ENCODE measurements around the gene MGAT5. TPM values are rescaled to one million over a fixed set of nuclear protein-coding genes. Genes with fewer than 3 reads are reported as not detected.

MGAT5 gene
- total RNA-seq, 4 donors from 2014 or later = 34.1 to 47.5 (median 42.6) TPM

GRCh38 chr2:134249755-134250154 is 4.1 kb upstream of the MGAT5 start:
- Histone ChIP-seq H3K4me3 (no peak overlapping the region), H3K36me3 (no peaks in the 10 kb centered on the region), H3K27me3 (no peaks in the 10 kb centered on the region), H3K9me3 (no peaks in the 10 kb centered on the region), H3K27ac (no peak overlapping the region), H3K4me1 (peaks cover 0 to 68% (median 29%) of the 10 kb centered on the region in 4 donors)
- WGBS, 2 donors = 95 to 97% methylated on average over 2 of the region's 2 CpGs
- DNase-seq (ENCODE audit: low spot score in 2 of 2) = no peak
- TF ChIP-seq POLR2A (IDR thresholded peaks at IDR 0.05) (no peak), EP300 (IDR thresholded peaks at IDR 0.05) (no peak), CTCF (IDR thresholded peaks at IDR 0.05) (no peak)

- no peak overlapping the region for H3K27ac ChIP-seq
- no peak for DNase-seq (ENCODE audit: low spot score in 2 of 2)
- WGBS, 2 donors = 86 to 88% methylated on average over 8 of the region's 8 CpGs
- H3K4me1 ChIP-seq = peaks cover 0 to 59% (median 23%) of the 10 kb centered on the region in 4 donors
- no peaks in the 10 kb centered on the region for H3K36me3 ChIP-seq
- no peak for TF ChIP-seq EP300 (IDR thresholded peaks at IDR 0.05)
- no peak for TF ChIP-seq CTCF (IDR thresholded peaks at IDR 0.05)
- TF ChIP-seq POLR2A (IDR thresholded peaks at IDR 0.05) = no peak
- H3K27me3 ChIP-seq = no peaks in the 10 kb centered on the region
- no peaks in the 10 kb centered on the region for H3K9me3 ChIP-seq
- no peak overlapping the region for H3K4me3 ChIP-seq
Observed at GRCh38 chr2:134250840-134251461, 2.9 kb upstream of the MGAT5 start.

DNA sequence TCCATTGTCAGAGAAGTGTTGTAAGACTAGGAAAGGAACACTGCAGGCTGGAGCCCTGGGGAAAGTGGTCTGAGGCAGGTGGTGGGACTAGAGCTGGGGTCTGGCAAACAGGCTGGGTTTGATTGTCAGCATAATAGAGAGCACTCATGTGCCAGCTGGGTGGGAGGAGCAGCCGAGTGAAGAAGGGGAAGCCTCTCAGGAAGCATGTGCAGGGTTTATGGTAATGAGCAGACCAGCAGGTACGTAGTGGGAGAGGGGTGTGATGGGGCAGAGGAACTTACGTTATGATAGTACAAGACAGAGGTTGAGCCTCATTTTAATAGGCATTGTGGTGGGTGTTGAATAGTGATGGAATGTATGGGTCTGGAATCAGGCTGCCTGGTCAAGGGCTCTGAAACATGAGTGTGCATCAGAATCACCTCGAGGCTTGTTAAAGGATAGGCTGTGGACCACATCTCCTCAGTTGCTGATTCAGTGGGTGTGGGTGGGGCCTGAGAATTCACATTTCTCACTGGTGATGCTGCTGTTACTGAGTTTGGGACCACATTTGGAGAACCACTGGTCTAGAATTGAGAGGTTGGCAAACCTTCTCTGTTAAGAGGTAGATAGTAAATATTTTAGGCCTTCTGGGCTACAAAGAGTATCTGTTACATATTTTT is 1.7 kb upstream of the MGAT5 start:
- Histone ChIP-seq H3K27ac (no peak overlapping the region), H3K4me3 (no peak overlapping the region), H3K9me3 (no peaks in the 10 kb centered on the region), H3K27me3 (no peaks in the 10 kb centered on the region), H3K36me3 (no peaks in the 10 kb centered on the region), H3K4me1 (peaks cover 0 to 50% (median 23%) of the 10 kb centered on the region in 4 donors)
- TF ChIP-seq EP300 (IDR thresholded peaks at IDR 0.05) = no peak
- TF ChIP-seq CTCF (IDR thresholded peaks at IDR 0.05) = no peak
- no peak for TF ChIP-seq POLR2A (IDR thresholded peaks at IDR 0.05)
- DNase-seq (ENCODE audit: low spot score in 2 of 2) = no peak
- 73 to 81% methylated on average over 4 of the region's 4 CpGs for WGBS, 2 donors

GRCh38 chr2:134253117-134253704 is 661 bp upstream of the MGAT5 start:
- H3K4me3 ChIP-seq = no peak overlapping the region
- no peaks in the 10 kb centered on the region for H3K9me3 ChIP-seq
- H3K4me1 ChIP-seq = peaks cover 0 to 53% (median 25%) of the 10 kb centered on the region in 4 donors
- peak overlapping the region in 1 of 4 donors; percentile 24 for H3K27ac ChIP-seq
- 92 to 96% methylated on average over 4 of the region's 4 CpGs for WGBS, 2 donors
- H3K36me3 ChIP-seq = no peaks in the 10 kb centered on the region
- TF ChIP-seq POLR2A (IDR thresholded peaks at IDR 0.05) (no peak), EP300 (IDR thresholded peaks at IDR 0.05) (no peak), CTCF (IDR thresholded peaks at IDR 0.05) (no peak)
- H3K27me3 ChIP-seq = no peaks in the 10 kb centered on the region
- DNase-seq (ENCODE audit: low spot score in 2 of 2) = no peak

- Histone ChIP-seq H3K4me3 (no peak overlapping the region), H3K36me3 (no peaks in the 10 kb centered on the region), H3K4me1 (peaks cover 0 to 58% (median 36%) of the 10 kb centered on the region in 4 donors), H3K27me3 (no peaks in the 10 kb centered on the region), H3K27ac (no peak overlapping the region), H3K9me3 (no peaks in the 10 kb centered on the region)
- no peak for DNase-seq (ENCODE audit: low spot score in 2 of 2)
- TF ChIP-seq POLR2A (IDR thresholded peaks at IDR 0.05) = no peak
- TF ChIP-seq CTCF (IDR thresholded peaks at IDR 0.05) = no peak
- no peak for TF ChIP-seq EP300 (IDR thresholded peaks at IDR 0.05)
Observed at GRCh38 chr2:134254824-134255223, 952 bp downstream of the MGAT5 start.
